Mesothelial cell of epicardium (in vitro differentiated cells): ENCODE data around the gene WWP2. TPM values are rescaled to one million over a fixed set of nuclear protein-coding genes. Genes with fewer than 3 reads are reported as not detected.
"Not testable (repeated sequence)": the region's sequence is repeated elsewhere in the genome, so short reads cannot be mapped to it uniquely, and the experiment has no call there.

Experiments
- DNase-seq, 2 experiments: peaks; one replicate each; pipeline ENCODE4 v3.0.0; 2021; ENCODE audit warnings: low spot score in 2 of 2; ENCODE audit not compliant: unreplicated experiment in 2 of 2
- H3K27ac Mint-ChIP-seq: 2 replicates; pipeline ENCODE4 v1.8.0; 2021; ENCODE audit warnings: mixed read lengths
- H3K27me3 Mint-ChIP-seq: 2 replicates; pipeline ENCODE4 v1.8.0; 2021; ENCODE audit warnings: low read depth, mixed read lengths
- H3K36me3 Mint-ChIP-seq: 2 replicates; pipeline ENCODE4 v1.8.0; 2021; ENCODE audit warnings: mixed read lengths
- H3K4me1 Mint-ChIP-seq: 2 replicates; pipeline ENCODE4 v1.8.0; 2021; ENCODE audit warnings: mixed read lengths
- H3K4me3 Mint-ChIP-seq: 2 replicates; pipeline ENCODE4 v1.8.0; 2021; ENCODE audit warnings: mild to moderate bottlenecking, moderate library complexity, mixed read lengths
- H3K9me3 Mint-ChIP-seq: 2 replicates; pipeline ENCODE4 v1.8.0; 2021; ENCODE audit warnings: mixed read lengths
- CTCF ChIP-seq: fragments of 200-600 bp; sonication (generic); IDR thresholded peaks from one replicate; pipeline ENCODE4 v1.5.0; 2021; ENCODE audit warnings: antibody characterized with exemption; ENCODE audit not compliant: unreplicated experiment
- total RNA-seq: library from RNA; stranded (reverse); gene quantifications from 3 replicates; pipeline ENCODE4 v1.2.1, GENCODE V29; 2021

The WWP2 gene
- total RNA-seq, 1 donor from 2014 or later, result 39.6 TPM

- Mint-ChIP-seq H3K4me1 (peaks cover 32% of the 10 kb centered on the region), H3K27ac (peak overlapping the region; percentile 97)
- no peak for DNase-seq
These were observed 34.2 kb upstream of the WWP2 start for GRCh38 chr16:69727916-69728270.

GRCh38 chr16:69729030-69729429, 33.1 kb upstream of the WWP2 start:
- not testable (repeated sequence) for H3K27ac Mint-ChIP-seq, H3K9me3 Mint-ChIP-seq, H3K36me3 Mint-ChIP-seq, DNase-seq, H3K4me3 Mint-ChIP-seq, H3K27me3 Mint-ChIP-seq
- peaks cover 32% of the 10 kb centered on the region for H3K4me1 Mint-ChIP-seq

More at GRCh38 chr16:69727916-69728270, 34.2 kb upstream of the WWP2 start:
- H3K4me3 Mint-ChIP-seq, result peak overlapping the region; percentile 78
- peaks cover 2% of the 10 kb centered on the region for H3K36me3 Mint-ChIP-seq
- TF ChIP-seq CTCF, result no peak
- no peaks in the 10 kb centered on the region for H3K9me3 Mint-ChIP-seq
- H3K27me3 Mint-ChIP-seq, result no peaks in the 10 kb centered on the region

GRCh38 chr16:69731280-69731679, 30.9 kb upstream of the WWP2 start:
- H3K36me3 Mint-ChIP-seq, H3K27me3 Mint-ChIP-seq, H3K27ac Mint-ChIP-seq, H3K9me3 Mint-ChIP-seq, DNase-seq, H3K4me3 Mint-ChIP-seq: not testable (repeated sequence)
- peaks cover 15% of the 10 kb centered on the region for H3K4me1 Mint-ChIP-seq

- Mint-ChIP-seq H3K4me1 (peaks cover 7% of the 10 kb centered on the region), H3K9me3 (no peaks in the 10 kb centered on the region), H3K27me3 (no peaks in the 10 kb centered on the region), H3K27ac (no peak overlapping the region), H3K4me3 (no peak overlapping the region), H3K36me3 (no peaks in the 10 kb centered on the region)
- DNase-seq, result no peak
- TF ChIP-seq CTCF, result no peak
These were observed 30.0 kb upstream of the WWP2 start for GRCh38 chr16:69732101-69732500.

- Mint-ChIP-seq H3K9me3 (no peaks in the 10 kb centered on the region), H3K27ac (peak overlapping the region; percentile 89), H3K36me3 (peaks cover 38% of the 10 kb centered on the region), H3K27me3 (no peaks in the 10 kb centered on the region), H3K4me3 (no peak overlapping the region), H3K4me1 (peaks cover 13% of the 10 kb centered on the region)
- no peak for DNase-seq
- TF ChIP-seq CTCF, result no peak
These were observed 20.6 kb upstream of the WWP2 start for GRCh38 chr16:69741519-69741918.

- DNase-seq, result peak; percentile 48 to 71
- no peak overlapping the region for H3K4me3 Mint-ChIP-seq
- peaks cover 13% of the 10 kb centered on the region for H3K4me1 Mint-ChIP-seq
- no peaks in the 10 kb centered on the region for H3K9me3 Mint-ChIP-seq
- no peaks in the 10 kb centered on the region for H3K27me3 Mint-ChIP-seq
- peak overlapping the region; percentile 89 for H3K27ac Mint-ChIP-seq
- H3K36me3 Mint-ChIP-seq, result peaks cover 38% of the 10 kb centered on the region
- TF ChIP-seq CTCF, result no peak
These were observed 19.9 kb upstream of the WWP2 start for GRCh38 chr16:69741951-69742904.
